PC-9 (cell line): ENCODE measurements around the gene TTC39C. TPM values are rescaled to one million over a fixed set of nuclear protein-coding genes. Genes with fewer than 3 reads are reported as not detected.

Source experiments
- BruUV-seq: library from RNA; stranded (reverse); fragments of 400-500 nt; replicated peaks from 2 replicates; lab custom pipeline; 2021; lab: Mats Ljungman, UMichigan
- CTCF ChIA-PET: fragments of 300-600 bp; sonication (Branson Sonifier 250); formaldehyde crosslinking; loops from one replicate; lab custom pipeline; 2022; ENCODE audit warnings: antibody characterized with exemption; lab: Charles Lee
- POLR2A ChIA-PET: fragments of 300-600 bp; sonication (Branson Sonifier 250); formaldehyde crosslinking; loops from one replicate; lab custom pipeline; 2022; ENCODE audit warnings: antibody characterized with exemption; ENCODE audit not compliant: unreplicated experiment; lab: Charles Lee
- DNase-seq, 2 experiments: peaks; one replicate each; pipeline versions ENCODE4 v3.0.0 to v3.0.0-alpha.2; 2015 to 2022; ENCODE audit warnings: mixed read lengths in 1 of 2
- H2AFZ ChIP-seq: fragments of 200-600 bp; sonication (generic); 2 replicates; pipeline ENCODE4 v1.8.1; 2017; ENCODE audit warnings: antibody characterized with exemption
- H3F3A ChIP-seq: fragments of 200-600 bp; sonication (generic); 2 replicates; pipeline ENCODE4 v1.8.1; 2017; ENCODE audit warnings: antibody characterized with exemption, mild to moderate bottlenecking, low read depth; ENCODE audit not compliant: insufficient read depth
- H3K27ac ChIP-seq: fragments of 200-600 bp; sonication (generic); 2 replicates; pipeline ENCODE4 v1.6.1; 2016; ENCODE audit warnings: mixed run types
- H3K27me3 ChIP-seq: fragments of 200-600 bp; sonication (generic); 2 replicates; pipeline ENCODE4 v1.6.1; 2016; ENCODE audit warnings: low read depth, mixed run types; ENCODE audit not compliant: insufficient read depth
- H3K36me3 ChIP-seq: fragments of 200-600 bp; sonication (generic); 2 replicates; pipeline ENCODE4 v1.6.1; 2016; ENCODE audit warnings: low read depth, mixed run types
- H3K4me1 ChIP-seq: fragments of 200-600 bp; sonication (generic); replicated peaks from 2 replicates; pipeline ENCODE4 v1.6.1; 2016; ENCODE audit warnings: mixed run types; ENCODE audit not compliant: insufficient read depth
- H3K4me2 ChIP-seq: fragments of 200-600 bp; sonication (generic); 2 replicates; pipeline ENCODE4 v1.6.1; 2017; ENCODE audit warnings: mixed run types
- H3K4me3 ChIP-seq: fragments of 200-600 bp; sonication (generic); 2 replicates; pipeline ENCODE4 v1.6.1; 2016; ENCODE audit warnings: mixed run types
- H3K79me2 ChIP-seq: fragments of 200-600 bp; sonication (generic); 2 replicates; pipeline ENCODE4 v1.6.1; 2017; ENCODE audit warnings: low read depth, mixed run types
- H3K9me2 ChIP-seq: fragments of 200-600 bp; sonication (generic); 2 replicates; pipeline ENCODE4 v1.8.1; 2017; ENCODE audit warnings: mild to moderate bottlenecking; ENCODE audit not compliant: insufficient read depth
- H3K9me3 ChIP-seq: fragments of 200-600 bp; sonication (generic); 2 replicates; pipeline ENCODE4 v1.8.1; 2016; ENCODE audit warnings: low read depth; ENCODE audit not compliant: insufficient read depth
- H4K20me1 ChIP-seq: fragments of 200-600 bp; sonication (generic); 2 replicates; pipeline ENCODE4 v1.8.1; 2017; ENCODE audit not compliant: insufficient read depth
- CTCF ChIP-seq: fragments of 200-600 bp; sonication (generic); conservative IDR thresholded peaks from 2 replicates; pipeline ENCODE4 v1.6.1; 2017; ENCODE audit warnings: mixed run types, antibody characterized with exemption, mild to moderate bottlenecking, moderate library complexity
- EZH2 ChIP-seq: fragments of 200-600 bp; sonication (generic); IDR thresholded peaks from 2 replicates; pipeline ENCODE4 v1.8.0; 2017; ENCODE audit warnings: antibody characterized with exemption, low read depth
- intact Hi-C: fragments of 100-400 bp; cut with micrococcal nuclease; formaldehyde crosslinking; loops from one replicate; pipeline ENCODE4 v1.10.0; 2022; ENCODE audit not compliant: unreplicated experiment
- total RNA-seq: library from RNA; stranded (reverse); gene quantifications from 2 replicates; pipeline ENCODE4 v1.2.3, GENCODE V29; 2021

TTC39C gene
- total RNA-seq, 1 experiment from 2014 or later, result 15.3 TPM

GRCh38 chr18:24019641-24020331 lies 5.2 kb downstream of the TTC39C start:
- Histone ChIP-seq H3K79me2 (peaks cover 46% of the 10 kb centered on the region), H2AFZ (no peak overlapping the region), H4K20me1 (no peaks in the 10 kb centered on the region), H3K36me3 (no peaks in the 10 kb centered on the region), H3K9me3 (no peaks in the 10 kb centered on the region), H3K4me3 (no peak overlapping the region), H3K9me2 (no peaks in the 10 kb centered on the region), H3K27me3 (no peaks in the 10 kb centered on the region), H3K4me2 (no peak overlapping the region), H3F3A (peaks cover 5% of the 10 kb centered on the region), H3K27ac (no peak overlapping the region), H3K4me1 (peaks cover 50% of the 10 kb centered on the region)
- ChIA-PET CTCF (no interaction called here), POLR2A (no interaction called here)
- TF ChIP-seq EZH2 (no peak), CTCF (no peak)
- DNase-seq, result no peak
- intact Hi-C loops, result loop anchor here (10.0 kb wide), 1 partner anchor 95 kb away; no protein-coding TSS in a partner anchor
- no TSS peak for BruUV-seq

- no peaks in the 10 kb centered on the region for H3K9me3 ChIP-seq
- POLR2A ChIA-PET, result no interaction called here
- peaks cover 43% of the 10 kb centered on the region for H3K79me2 ChIP-seq
- TF ChIP-seq EZH2, result no peak
- TF ChIP-seq CTCF, result no peak
- CTCF ChIA-PET, result interaction anchor here (0.6 kb wide), 1 partner anchor 97 kb away, joined by 4 read pairs; no protein-coding TSS in a partner anchor
- no peak overlapping the region for H2AFZ ChIP-seq
- no peak overlapping the region for H3K4me2 ChIP-seq
- H3K9me2 ChIP-seq, result no peaks in the 10 kb centered on the region
- H3K4me1 ChIP-seq, result peaks cover 46% of the 10 kb centered on the region
- H3K27me3 ChIP-seq, result no peaks in the 10 kb centered on the region
- DNase-seq, result peak in 1 of 2 experiments; percentile 41
- H4K20me1 ChIP-seq, result no peaks in the 10 kb centered on the region
- intact Hi-C loops, result loop anchor here (10.0 kb wide), 1 partner anchor 93 kb away; no protein-coding TSS in a partner anchor
- H3K27ac ChIP-seq, result 0 out of 2 replicates have a peak overlapping the region, but pooled peaks have one; percentile 18
- H3K36me3 ChIP-seq, result no peaks in the 10 kb centered on the region
- H3K4me3 ChIP-seq, result no peak overlapping the region
- no TSS peak for BruUV-seq
- peaks cover 6% of the 10 kb centered on the region for H3F3A ChIP-seq
Observed at GRCh38 chr18:24021505-24021904, 7.0 kb downstream of the TTC39C start.

- Histone ChIP-seq H3K27me3 (no peaks in the 10 kb centered on the region), H3K27ac (0 out of 2 replicates have a peak overlapping the region, but pooled peaks have one; percentile 18), H3F3A (peaks cover 12% of the 10 kb centered on the region), H3K9me2 (no peaks in the 10 kb centered on the region), H4K20me1 (no peaks in the 10 kb centered on the region), H3K4me3 (no peak overlapping the region), H3K36me3 (no peaks in the 10 kb centered on the region), H3K4me2 (no peak overlapping the region), H2AFZ (no peak overlapping the region), H3K79me2 (peaks cover 38% of the 10 kb centered on the region), H3K9me3 (no peaks in the 10 kb centered on the region), H3K4me1 (peaks cover 47% of the 10 kb centered on the region)
- TF ChIP-seq CTCF (no peak), EZH2 (no peak)
- no TSS peak for BruUV-seq
- intact Hi-C loops, result loop anchor here (2.0 to 10.0 kb wide), 2 partner anchors 55 to 93 kb away; no protein-coding TSS in a partner anchor
- CTCF ChIA-PET, result no interaction called here
- POLR2A ChIA-PET, result no interaction called here
- no peak for DNase-seq
Observed at GRCh38 chr18:24022161-24022560, 7.6 kb downstream of the TTC39C start.
